ENCODE data around the gene KLHL2. TPM values are rescaled to one million over a fixed set of nuclear protein-coding genes. Genes with fewer than 3 reads are reported as not detected.

Gene KLHL2
- total and polyA plus RNA-seq, 2 donors (not counting 3 experiments of a cell fraction or from before 2014, with no cell fraction given), result 9.9 to 22.1 TPM

- no peaks in the 10 kb centered on the region for H3K4me1 ChIP-seq (ENCODE audit: control insufficient read depth, extremely low read depth, insufficient read depth, low read length)
- no peaks in the 10 kb centered on the region for H3K9me1 ChIP-seq (replicated peaks; ENCODE audit: control insufficient read depth, extremely low read depth, insufficient read depth, low read length)
- H3K9me3 ChIP-seq (replicated peaks; ENCODE audit: control insufficient read depth, insufficient read depth, low read length), result no peaks in the 10 kb centered on the region
- H4K20me1 ChIP-seq (replicated peaks; ENCODE audit: control insufficient read depth, extremely low read depth, insufficient read depth, low read length), result no peaks in the 10 kb centered on the region
- no peak overlapping the region for H3K9ac ChIP-seq (replicated peaks; ENCODE audit: extremely low read depth, insufficient read depth, low read length)
- H3K79me2 ChIP-seq (ENCODE audit: control insufficient read depth, insufficient read depth, low read length), result peaks cover 2% of the 10 kb centered on the region
- no peak overlapping the region for H3K4me3 ChIP-seq (replicated peaks in 1 of 3; ENCODE audit: insufficient read depth in 1 of 3, low read depth in 1 of 3, low read length in 3 of 3)
- no TSS peak for BruUV-seq (replicated peaks)
- TF ChIP-seq CTCF (IDR thresholded peaks at IDR 0.05; ENCODE audit: extremely low read depth in 1 of 2, insufficient read depth in 1 of 2, low read depth in 1 of 2, low read length in 2 of 2) (no peak), EZH2 (IDR thresholded peaks at IDR 0.05; ENCODE audit: borderline replicate concordance, low read depth, low read length, severe bottlenecking) (no peak), MYC (IDR thresholded peaks at IDR 0.05; ENCODE audit: low read depth, low read length) (no peak), GATA2 (IDR thresholded peaks at IDR 0.05; ENCODE audit: insufficient read depth, insufficient read length, low read depth, low read length) (no peak), JUN (IDR thresholded peaks at IDR 0.05; ENCODE audit: borderline replicate concordance, insufficient read depth, insufficient read length, low read depth) (no peak), FOS (IDR thresholded peaks at IDR 0.05; ENCODE audit: borderline replicate concordance, insufficient read depth, low read length) (no peak), POLR2A (IDR thresholded peaks at IDR 0.05; ENCODE audit: low read depth, low read length) (no peak), POLR2AphosphoS5 (IDR thresholded peaks at IDR 0.05; ENCODE audit: insufficient read depth, low read depth, low read length) (no peak)
- TF ChIP-seq, protein P1, sequence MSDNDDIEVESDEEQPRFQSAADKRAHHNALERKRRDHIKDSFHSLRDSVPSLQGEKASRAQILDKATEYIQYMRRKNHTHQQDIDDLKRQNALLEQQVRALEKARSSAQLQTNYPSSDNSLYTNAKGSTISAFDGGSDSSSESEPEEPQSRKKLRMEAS (IDR thresholded peaks at IDR 0.05; ENCODE audit: insufficient read depth, insufficient read length), result no peak
- intact Hi-C loops (cut with micrococcal nuclease), result no loop called here
- no peak overlapping the region for H3K4me2 ChIP-seq (ENCODE audit: insufficient read depth, low read length)
- dilution Hi-C loops (cut with MboI; ENCODE audit: extremely low pct_ligation_motif_present, low sequenced_read_pairs), result no loop called here
- DNase-seq (ENCODE audit: low read depth, low spot score), result no peak
- peaks cover 0 to 2% of the 10 kb centered on the region in 2 experiments for H3K36me3 ChIP-seq (ENCODE audit: control insufficient read depth in 2 of 2, extremely low read depth in 1 of 2, insufficient read depth in 2 of 2, low read length in 2 of 2)
- H3K27me3 ChIP-seq (ENCODE audit: control insufficient read depth in 2 of 2, insufficient read depth in 2 of 2, low read length in 2 of 2), result no peaks in the 10 kb centered on the region
- FAIRE-seq, result no peak
- H3K27ac ChIP-seq (ENCODE audit: insufficient read depth, low read depth, low read length), result no peak overlapping the region
- CTCF ChIA-PET, result interaction anchor here (1.4 kb wide), 1 partner anchor 12 kb away, joined by 3 read pairs; no protein-coding TSS in a partner anchor
- no peak overlapping the region for H2AFZ ChIP-seq (ENCODE audit: low read depth, low read length)
- POLR2A ChIA-PET, result no interaction called here
These were observed 86.7 kb downstream of the KLHL2 start for GRCh38 chr4:165293927-165294649.

Data from endothelial cell of umbilical vein (primary cell).